Measurements from ENCODE around the gene NDUFA13.

Gene NDUFA13

GRCh38 chr19:19544954-19545591 lies 29.0 kb downstream of the NDUFA13 start:
- DNase-seq (ENCODE audit: insufficient read length, low spot score), result no peak
- FAIRE-seq, result no peak

GRCh38 chr19:19545707-19546106 lies 29.7 kb downstream of the NDUFA13 start:
- no peak for FAIRE-seq
- no peak for DNase-seq (ENCODE audit: insufficient read length, low spot score)

- no peak for DNase-seq (ENCODE audit: insufficient read length, low spot score)
These were observed 30.7 kb downstream of the NDUFA13 start for GRCh38 chr19:19546751-19547162.

GRCh38 chr19:19547674-19548336 lies 31.8 kb downstream of the NDUFA13 start:
- FAIRE-seq (no peak), DNase-seq (ENCODE audit: insufficient read length, low spot score) (no peak)

More at GRCh38 chr19:19546751-19547162, 30.7 kb downstream of the NDUFA13 start:
- FAIRE-seq, result no peak

GRCh38 chr19:19548915-19549759 lies 33.1 kb downstream of the NDUFA13 start:
- FAIRE-seq (no peak), DNase-seq (ENCODE audit: insufficient read length, low spot score) (no peak)

- FAIRE-seq (no peak), DNase-seq (ENCODE audit: insufficient read length, low spot score) (no peak)
These were observed 33.9 kb downstream of the NDUFA13 start for GRCh38 chr19:19549804-19550464.

GRCh38 chr19:19550485-19550929 lies 34.5 kb downstream of the NDUFA13 start:
- DNase-seq (ENCODE audit: insufficient read length, low spot score) (no peak), FAIRE-seq (no peak)

GRCh38 chr19:19550972-19551852 lies 35.2 kb downstream of the NDUFA13 start:
- no peak for DNase-seq (ENCODE audit: insufficient read length, low spot score)
- FAIRE-seq, result no peak

- FAIRE-seq (no peak), DNase-seq (ENCODE audit: insufficient read length, low spot score) (no peak)
These were observed 35.8 kb downstream of the NDUFA13 start for GRCh38 chr19:19551853-19552192.

- FAIRE-seq (no peak), DNase-seq (ENCODE audit: insufficient read length, low spot score) (no peak)
These were observed 36.8 kb downstream of the NDUFA13 start for GRCh38 chr19:19552798-19553197.

- no peak for FAIRE-seq
- no peak for DNase-seq (ENCODE audit: insufficient read length, low spot score)
These were observed 37.6 kb downstream of the NDUFA13 start for GRCh38 chr19:19553670-19554069.

GRCh38 chr19:19554074-19555023 lies 38.3 kb downstream of the NDUFA13 start:
- FAIRE-seq (no peak), DNase-seq (ENCODE audit: insufficient read length, low spot score) (peak; percentile 74)

- FAIRE-seq (no peak), DNase-seq (ENCODE audit: insufficient read length, low spot score) (no peak)
These were observed 42.0 kb downstream of the NDUFA13 start for GRCh38 chr19:19558055-19558454.

- DNase-seq (ENCODE audit: insufficient read length, low spot score) (no peak), FAIRE-seq (no peak)
These were observed 42.6 kb downstream of the NDUFA13 start for GRCh38 chr19:19558636-19559035.

- FAIRE-seq (no peak), DNase-seq (ENCODE audit: insufficient read length, low spot score) (no peak)
These were observed 43.9 kb downstream of the NDUFA13 start for GRCh38 chr19:19559931-19560330.

GRCh38 chr19:19561946-19562664 lies 46.1 kb downstream of the NDUFA13 start:
- no peak for FAIRE-seq
- no peak for DNase-seq (ENCODE audit: insufficient read length, low spot score)

- no peak for FAIRE-seq
- no peak for DNase-seq (ENCODE audit: insufficient read length, low spot score)
These were observed 46.8 kb downstream of the NDUFA13 start for GRCh38 chr19:19562665-19563347.

GRCh38 chr19:19563348-19563848 lies 47.4 kb downstream of the NDUFA13 start:
- no peak for FAIRE-seq

More at GRCh38 chr19:19563348-19563848, 47.4 kb downstream of the NDUFA13 start:
- DNase-seq (ENCODE audit: insufficient read length, low spot score), result no peak

Measured in GM19239 (cell line).